Activated T-helper 1 cell treated with anti-CD3 and anti-CD28 coated beads, Interleukin-12 subunit alpha, Interleukin-12 subunit beta, Interleukin-2, Interleukin-4 antibody, amounts not matched to agents 30 ng/mL and 10 ng/mL and 1 ng/mL, durations not matched to agents 14 hours and 24 hours and 36 hours (primary cell): ENCODE results near the gene RUNX2. TPM values are rescaled to one million over a fixed set of nuclear protein-coding genes. Genes with fewer than 3 reads are reported as not detected.
"Not testable (repeated sequence)": the region's sequence is repeated elsewhere in the genome, so short reads cannot be mapped to it uniquely, and the experiment has no call there.

Experiments
- DNase-seq: peaks from one replicate; pipeline ENCODE4 v3.0.0; 2021; ENCODE audit warnings: low spot score
- H3K27ac Mint-ChIP-seq: one replicate; pipeline ENCODE4 v1.8.0; 2021; ENCODE audit warnings: mild to moderate bottlenecking, mixed read lengths
- H3K27me3 Mint-ChIP-seq: one replicate; pipeline ENCODE4 v1.8.0; 2022; ENCODE audit warnings: mild to moderate bottlenecking, moderate library complexity, mixed read lengths; ENCODE audit not compliant: insufficient read depth
- H3K36me3 Mint-ChIP-seq: one replicate; pipeline ENCODE4 v1.8.0; 2021; ENCODE audit warnings: low read depth, mixed read lengths
- H3K4me1 Mint-ChIP-seq: one replicate; pipeline ENCODE4 v1.8.0; 2021; ENCODE audit warnings: low read depth, mixed read lengths
- H3K4me3 Mint-ChIP-seq: one replicate; pipeline ENCODE4 v1.8.0; 2021; ENCODE audit warnings: mild to moderate bottlenecking, moderate library complexity, mixed read lengths
- H3K9me3 Mint-ChIP-seq: one replicate; pipeline ENCODE4 v1.8.0; 2021; ENCODE audit warnings: mixed read lengths
- intact Hi-C: fragments of 100-400 bp; cut with micrococcal nuclease; formaldehyde crosslinking; loops from one replicate; pipeline ENCODE4 v1.15.1; 2024
- total RNA-seq: library from RNA; stranded (reverse); gene quantifications from 2 replicates; pipeline ENCODE4 v1.2.3, GENCODE V29; 2022

Gene RUNX2
- 12.7 TPM in 2 replicates for total RNA-seq

DNA sequence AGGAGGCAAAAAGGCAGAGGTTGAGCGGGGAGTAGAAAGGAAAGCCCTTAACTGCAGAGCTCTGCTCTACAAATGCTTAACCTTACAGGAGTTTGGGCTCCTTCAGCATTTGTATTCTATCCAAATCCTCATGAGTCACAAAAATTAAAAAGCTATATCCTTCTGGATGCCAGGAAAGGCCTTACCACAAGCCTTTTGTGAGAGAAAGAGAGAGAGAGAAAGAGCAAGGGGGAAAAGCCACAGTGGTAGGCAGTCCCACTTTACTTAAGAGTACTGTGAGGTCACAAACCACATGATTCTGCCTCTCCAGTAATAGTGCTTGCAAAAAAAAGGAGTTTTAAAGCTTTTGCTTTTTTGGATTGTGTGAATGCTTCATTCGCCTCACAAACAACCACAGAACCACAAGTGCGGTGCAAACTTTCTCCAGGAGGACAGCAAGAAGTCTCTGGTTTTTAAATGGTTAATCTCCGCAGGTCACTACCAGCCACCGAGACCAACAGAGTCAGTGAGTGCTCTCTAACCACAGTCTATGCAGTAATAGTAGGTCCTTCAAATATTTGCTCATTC is at the start of gene RUNX2:
TSS of gene RUNX2 (plus strand) at position 375 of the 567 bp plus-strand sequence. CDS start 397 bp downstream, outside the sequence.
- Mint-ChIP-seq H3K27ac (no peak within 1 kb of the TSS), H3K4me1 (peaks cover 42% of the 10 kb centered on the region), H3K9me3 (no peaks in the 10 kb centered on the region), H3K27me3 (no peaks in the 10 kb centered on the region), H3K4me3 (peak within 1 kb of the TSS; percentile 31), H3K36me3 (peaks cover under 1% of the 10 kb centered on the region)
- intact Hi-C loops = no loop called here
- no peak for DNase-seq

DNA sequence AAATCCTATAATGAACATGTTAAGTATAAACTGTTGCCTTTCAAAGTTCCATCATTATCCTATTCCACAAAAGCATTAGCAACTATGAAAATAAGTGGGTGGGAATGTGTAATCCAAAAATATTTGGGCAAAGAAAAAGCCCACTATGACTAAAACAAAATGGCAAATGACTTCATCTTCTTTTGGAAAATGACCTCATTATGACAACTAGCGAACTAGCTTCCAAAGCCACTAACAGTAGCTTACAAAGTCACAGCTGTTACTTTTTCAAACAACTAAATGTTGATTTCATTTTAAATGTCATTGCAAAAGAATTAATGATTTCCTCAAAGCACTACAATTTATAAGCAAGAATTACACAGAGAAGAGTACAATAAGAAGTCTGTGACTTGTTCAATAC is 49.8 kb upstream of the RUNX2 start:
- intact Hi-C loops = no loop called here
- peaks cover 31% of the 10 kb centered on the region for H3K9me3 Mint-ChIP-seq
- H3K36me3 Mint-ChIP-seq = peaks cover 14% of the 10 kb centered on the region
- no peak overlapping the region for H3K4me3 Mint-ChIP-seq
- H3K4me1 Mint-ChIP-seq = peaks cover 9% of the 10 kb centered on the region
- no peak for DNase-seq
- no peaks in the 10 kb centered on the region for H3K27me3 Mint-ChIP-seq
- no peak overlapping the region for H3K27ac Mint-ChIP-seq

DNA sequence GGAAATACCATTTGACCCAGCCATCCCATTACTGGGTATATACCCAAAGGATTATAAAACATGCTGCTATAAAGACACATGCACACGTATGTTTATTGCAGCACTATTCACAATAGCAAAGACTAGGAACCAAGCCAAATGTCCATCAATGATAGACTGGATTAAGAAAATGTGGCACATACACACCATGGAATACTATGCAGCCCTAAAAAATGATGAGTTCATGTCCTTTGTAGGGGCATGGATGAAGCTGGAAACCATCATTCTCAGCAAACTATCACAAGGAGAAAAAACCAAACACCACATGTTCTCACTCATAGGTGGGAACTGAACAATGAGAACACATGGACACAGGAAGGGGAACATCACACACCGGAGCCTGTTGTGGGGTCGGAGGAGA is 41.4 kb upstream of the RUNX2 start:
- peaks cover 28% of the 10 kb centered on the region for H3K9me3 Mint-ChIP-seq
- H3K27me3 Mint-ChIP-seq, H3K4me1 Mint-ChIP-seq, intact Hi-C loops, DNase-seq, H3K27ac Mint-ChIP-seq, H3K4me3 Mint-ChIP-seq: not testable (repeated sequence)
- peaks cover 18% of the 10 kb centered on the region for H3K36me3 Mint-ChIP-seq

DNA sequence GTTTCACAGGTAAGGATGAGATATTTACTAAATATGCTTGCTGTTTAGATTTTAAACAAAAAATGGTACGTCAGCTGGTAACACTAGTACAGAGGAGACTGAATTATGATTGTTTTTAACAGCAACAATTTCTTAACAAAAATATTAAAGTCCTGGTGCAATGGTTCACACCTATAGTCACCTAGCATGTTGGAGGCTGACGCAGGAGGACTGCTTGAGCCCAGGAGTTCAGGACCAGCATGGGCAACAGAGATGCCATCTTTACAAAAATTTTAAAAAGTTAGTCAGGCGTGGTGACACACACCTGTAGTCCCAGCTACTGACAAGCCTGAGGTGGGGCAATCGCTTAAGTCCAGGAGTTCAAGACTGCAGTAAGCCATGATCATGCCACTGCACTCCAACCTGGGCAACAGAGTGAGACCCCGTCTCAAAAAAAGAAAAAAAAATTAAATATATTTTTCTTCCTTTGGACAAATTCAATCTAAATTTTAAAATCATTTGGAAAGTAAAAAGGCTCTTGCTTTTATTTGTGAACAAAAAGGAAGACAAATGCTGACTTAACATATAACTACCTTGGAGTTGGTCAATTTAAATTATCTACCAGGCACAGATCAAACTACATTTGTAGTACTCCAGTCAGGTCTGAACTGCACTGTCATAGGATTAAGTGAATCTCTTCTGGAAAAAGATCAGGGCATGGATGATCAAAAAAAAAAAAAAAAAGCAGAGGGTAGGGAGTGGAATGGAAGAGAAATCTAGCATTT is 38.2 kb upstream of the RUNX2 start:
- peaks cover 11% of the 10 kb centered on the region for H3K36me3 Mint-ChIP-seq
- peaks cover 10% of the 10 kb centered on the region for H3K9me3 Mint-ChIP-seq
- no peak overlapping the region for H3K27ac Mint-ChIP-seq
- DNase-seq = no peak
- intact Hi-C loops = loop anchor here (5.0 kb wide), 1 partner anchor 632 kb away; no protein-coding TSS in a partner anchor
- no peaks in the 10 kb centered on the region for H3K27me3 Mint-ChIP-seq
- H3K4me1 Mint-ChIP-seq = peaks cover 33% of the 10 kb centered on the region
- no peak overlapping the region for H3K4me3 Mint-ChIP-seq

DNA sequence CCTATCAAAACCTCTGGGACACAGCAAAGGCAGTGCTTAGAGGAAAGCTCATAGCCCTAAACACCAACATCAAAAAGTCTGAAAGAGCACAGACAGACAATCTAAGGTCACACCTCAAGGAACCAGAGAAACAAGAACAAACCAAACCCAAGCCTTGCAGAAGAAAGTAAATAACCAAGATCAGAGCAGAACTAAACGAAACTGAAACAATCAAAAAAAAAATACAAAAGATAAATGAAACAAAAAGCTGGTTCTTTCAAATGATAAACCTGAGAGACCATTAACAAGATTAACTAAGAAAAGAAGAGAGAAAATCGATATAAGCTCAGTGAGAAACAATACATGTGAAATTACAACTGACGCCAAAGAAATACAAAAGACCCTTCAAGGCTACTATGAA is 34.8 kb upstream of the RUNX2 start:
- intact Hi-C loops = loop anchor here (5.0 kb wide), 1 partner anchor 629 kb away; no protein-coding TSS in a partner anchor
- Mint-ChIP-seq H3K27ac (peak overlapping the region; percentile 32), H3K27me3 (no peaks in the 10 kb centered on the region), H3K36me3 (peaks cover 11% of the 10 kb centered on the region), H3K4me3 (peak overlapping the region; percentile 46), H3K4me1 (peaks cover 43% of the 10 kb centered on the region), H3K9me3 (no peaks in the 10 kb centered on the region)
- peak; percentile 9 for DNase-seq

GRCh38 chr6:45294065-45294701 is 33.9 kb upstream of the RUNX2 start:
- DNase-seq, H3K9me3 Mint-ChIP-seq, H3K27me3 Mint-ChIP-seq: not testable (repeated sequence)
- peak overlapping the region; percentile 46 for H3K4me3 Mint-ChIP-seq
- H3K4me1 Mint-ChIP-seq = peaks cover 43% of the 10 kb centered on the region
- intact Hi-C loops = loop anchor here (5.0 kb wide), 1 partner anchor 628 kb away; no protein-coding TSS in a partner anchor
- peaks cover 11% of the 10 kb centered on the region for H3K36me3 Mint-ChIP-seq
- peak overlapping the region; percentile 50 for H3K27ac Mint-ChIP-seq

GRCh38 chr6:45297320-45297719 is 30.8 kb upstream of the RUNX2 start:
- Mint-ChIP-seq H3K4me1 (peaks cover 45% of the 10 kb centered on the region), H3K27me3 (no peaks in the 10 kb centered on the region), H3K9me3 (no peaks in the 10 kb centered on the region), H3K36me3 (peaks cover 7% of the 10 kb centered on the region), H3K4me3 (no peak overlapping the region), H3K27ac (no peak overlapping the region)
- intact Hi-C loops = no loop called here
- DNase-seq = no peak

GRCh38 chr6:45299096-45299581 is 29.0 kb upstream of the RUNX2 start:
- no peaks in the 10 kb centered on the region for H3K27me3 Mint-ChIP-seq
- no peak overlapping the region for H3K27ac Mint-ChIP-seq
- DNase-seq = no peak
- intact Hi-C loops = no loop called here
- H3K4me3 Mint-ChIP-seq = no peak overlapping the region
- H3K36me3 Mint-ChIP-seq = peaks cover 8% of the 10 kb centered on the region
- H3K9me3 Mint-ChIP-seq = peaks cover 5% of the 10 kb centered on the region
- H3K4me1 Mint-ChIP-seq = peaks cover 34% of the 10 kb centered on the region

DNA sequence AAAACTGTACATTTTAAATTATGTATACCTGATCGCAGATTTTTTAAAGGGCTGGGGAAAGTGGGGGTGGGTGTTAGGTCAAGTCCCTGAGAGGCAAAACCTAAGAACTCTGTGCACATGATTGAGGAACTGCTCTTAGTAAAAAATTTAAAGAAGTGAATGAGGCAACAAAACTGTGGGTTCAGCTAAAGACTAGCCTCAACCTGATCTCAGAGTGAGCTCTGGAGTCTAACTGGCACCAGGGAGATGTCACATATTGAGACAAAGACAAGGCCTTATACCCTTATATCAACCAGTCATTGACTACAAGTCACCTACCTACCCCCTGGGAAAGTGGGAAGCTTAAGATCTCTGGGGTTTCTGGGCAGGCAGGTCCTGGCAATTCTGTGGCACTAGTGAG is 27.4 kb upstream of the RUNX2 start:
- Mint-ChIP-seq H3K36me3 (peaks cover 13% of the 10 kb centered on the region), H3K4me1 (peaks cover 18% of the 10 kb centered on the region), H3K27me3 (no peaks in the 10 kb centered on the region), H3K27ac (no peak overlapping the region), H3K9me3 (peaks cover 12% of the 10 kb centered on the region), H3K4me3 (no peak overlapping the region)
- no peak for DNase-seq
- intact Hi-C loops = no loop called here

GRCh38 chr6:45301348-45302142 is 26.6 kb upstream of the RUNX2 start:
- no peaks in the 10 kb centered on the region for H3K27me3 Mint-ChIP-seq
- H3K27ac Mint-ChIP-seq = no peak overlapping the region
- intact Hi-C loops = no loop called here
- peaks cover 17% of the 10 kb centered on the region for H3K4me1 Mint-ChIP-seq
- H3K36me3 Mint-ChIP-seq = peaks cover 20% of the 10 kb centered on the region
- no peak overlapping the region for H3K4me3 Mint-ChIP-seq
- peaks cover 19% of the 10 kb centered on the region for H3K9me3 Mint-ChIP-seq
- no peak for DNase-seq

- H3K4me1 Mint-ChIP-seq = peaks cover 17% of the 10 kb centered on the region
- H3K4me3 Mint-ChIP-seq = no peak overlapping the region
- no peaks in the 10 kb centered on the region for H3K27me3 Mint-ChIP-seq
- H3K27ac Mint-ChIP-seq = no peak overlapping the region
- peaks cover 22% of the 10 kb centered on the region for H3K9me3 Mint-ChIP-seq
- intact Hi-C loops = no loop called here
- DNase-seq = no peak
- peaks cover 25% of the 10 kb centered on the region for H3K36me3 Mint-ChIP-seq
Measured at GRCh38 chr6:45302832-45303231, 25.3 kb upstream of the RUNX2 start.

DNA sequence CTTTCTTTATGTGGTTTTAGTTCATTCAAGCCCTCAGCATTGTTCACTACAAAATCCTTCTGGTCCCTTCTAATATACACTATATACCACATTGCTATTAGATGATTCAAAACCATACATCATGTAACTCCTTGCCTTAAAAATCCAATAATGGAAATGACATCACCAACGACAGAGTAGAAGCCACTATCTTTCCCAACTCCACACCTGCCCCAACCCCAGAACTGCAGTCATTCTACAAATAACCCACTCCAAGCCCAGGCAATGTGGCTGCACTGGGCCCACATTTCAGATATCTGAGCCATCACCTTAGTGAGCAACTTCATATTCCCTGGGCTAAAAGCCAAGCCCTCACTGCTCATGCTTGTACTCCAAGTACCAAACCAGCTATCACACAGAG is 22.6 kb upstream of the RUNX2 start:
- no peaks in the 10 kb centered on the region for H3K27me3 Mint-ChIP-seq
- H3K9me3 Mint-ChIP-seq = peaks cover 32% of the 10 kb centered on the region
- H3K4me3 Mint-ChIP-seq = no peak overlapping the region
- no peak for DNase-seq
- peaks cover 32% of the 10 kb centered on the region for H3K4me1 Mint-ChIP-seq
- intact Hi-C loops = no loop called here
- H3K36me3 Mint-ChIP-seq = peaks cover 27% of the 10 kb centered on the region
- no peak overlapping the region for H3K27ac Mint-ChIP-seq
